GM23248 (cell line): ENCODE data around the gene FABP1. TPM values are rescaled to one million over a fixed set of nuclear protein-coding genes. Genes with fewer than 3 reads are reported as not detected.

Source experiments
- DNase-seq: peaks from one replicate; pipeline ENCODE4 v3.0.0-alpha.2; 2015
- H2AFZ ChIP-seq: fragments of 200-600 bp; sonication (generic); 2 replicates; pipeline ENCODE4 v1.6.1; 2016; ENCODE audit warnings: antibody characterized with exemption
- H3F3A ChIP-seq: fragments of 200-600 bp; sonication (generic); 2 replicates; pipeline ENCODE4 v1.6.1; 2016; ENCODE audit warnings: mild to moderate bottlenecking, antibody characterized with exemption, mixed run types; ENCODE audit not compliant: insufficient read depth
- H3K27ac ChIP-seq: fragments of 200-600 bp; sonication (generic); 2 replicates; pipeline ENCODE4 v1.5.1; 2016; ENCODE audit warnings: mild to moderate bottlenecking
- H3K27me3 ChIP-seq: fragments of 200-600 bp; sonication (generic); replicated peaks from 2 replicates; pipeline ENCODE4 v1.6.1; 2016; ENCODE audit warnings: mild to moderate bottlenecking; ENCODE audit not compliant: insufficient read depth
- H3K36me3 ChIP-seq: fragments of 200-600 bp; sonication (generic); 2 replicates; pipeline ENCODE4 v1.6.1; 2016; ENCODE audit warnings: low read depth, mild to moderate bottlenecking
- H3K4me1 ChIP-seq: fragments of 200-600 bp; sonication (generic); 2 replicates; pipeline ENCODE4 v1.6.1; 2016; ENCODE audit warnings: mild to moderate bottlenecking; ENCODE audit not compliant: insufficient read depth
- H3K4me2 ChIP-seq: fragments of 200-600 bp; sonication (generic); one replicate; pipeline ENCODE4 v1.6.1; 2016; ENCODE audit warnings: mild to moderate bottlenecking; ENCODE audit not compliant: unreplicated experiment
- H3K4me3 ChIP-seq: fragments of 200-600 bp; sonication (generic); 2 replicates; pipeline ENCODE4 v1.5.1; 2016; ENCODE audit warnings: mild to moderate bottlenecking
- H3K79me2 ChIP-seq: fragments of 200-600 bp; sonication (generic); 2 replicates; pipeline ENCODE4 v1.6.1; 2016; ENCODE audit warnings: mild to moderate bottlenecking; ENCODE audit not compliant: insufficient read depth
- H3K9ac ChIP-seq: fragments of 200-600 bp; sonication (generic); 2 replicates; pipeline ENCODE4 v1.6.1; 2016; ENCODE audit warnings: mild to moderate bottlenecking
- H3K9me2 ChIP-seq: fragments of 200-600 bp; sonication (generic); 2 replicates; pipeline ENCODE4 v1.6.1; 2016; ENCODE audit warnings: mixed run types, mild to moderate bottlenecking, moderate library complexity; ENCODE audit not compliant: insufficient read depth
- H3K9me3 ChIP-seq: fragments of 200-600 bp; sonication (generic); one replicate; pipeline ENCODE4 v1.6.1; 2017; ENCODE audit warnings: low read depth
- H4K20me1 ChIP-seq: fragments of 200-600 bp; sonication (generic); 2 replicates; pipeline ENCODE4 v1.6.0; 2016; ENCODE audit not compliant: insufficient read depth
- EZH2 ChIP-seq: fragments of 200-600 bp; sonication (generic); IDR thresholded peaks from 2 replicates; pipeline ENCODE4 v1.6.1; 2018; ENCODE audit warnings: antibody characterized with exemption, mild to moderate bottlenecking; ENCODE audit not compliant: insufficient read depth, poor library complexity, severe bottlenecking
- EZH2phosphoT487 ChIP-seq: fragments of 200-600 bp; sonication (generic); IDR thresholded peaks from 2 replicates; pipeline ENCODE4 v1.6.1; 2018; ENCODE audit warnings: antibody characterized with exemption, moderate library complexity, mild to moderate bottlenecking, low read depth; ENCODE audit not compliant: insufficient read depth
- WGBS, 2 experiments: methylation state at CpG; one replicate each; pipeline ENCODE4 v1.1.6; 2015 to 2017; ENCODE audit warnings: low lambda C conversion rate in 2 of 2, low coverage in 1 of 2; ENCODE audit errors: missing lambda C conversion rate in 2 of 2; 5-methylcytosine and 5-hydroxymethylcytosine counted together
- in situ Hi-C: fragments of 300-500 bp; cut with MboI; formaldehyde crosslinking; loops from 2 replicates; pipeline ENCODE4 v1.15.0; 2020
- microRNA-seq: library from miRNA; unstranded; fragments of <30 nt; microRNA quantifications from one replicate; pipeline ENCODE4, GENCODE V29; 2016; ENCODE audit warnings: borderline number of aligned reads
- polyA plus RNA-seq: library from polyadenylated mRNA; unstranded; fragments of >200 nt; fragmentation: Nextera tagmentation; extraction: Ambion mirVana; gene quantifications from 2 replicates; pipeline ENCODE4 v1.2.1, GENCODE V29; 2016
- small RNA-seq: library from RNA; depleted of rRNA; stranded (forward); fragments of <200 nt; gene quantifications from one replicate; pipeline ENCODE3, GENCODE V24; 2014; ENCODE audit warnings: low read depth, low replicate concordance
- total RNA-seq: library from RNA; depleted of rRNA; stranded (reverse); fragments of >200 nt; shearing (Covaris generic); gene quantifications from 2 replicates; pipeline ENCODE4 v1.2.3, GENCODE V29; 2014; rRNA removed

The FABP1 gene
- total and polyA plus RNA-seq, 2 experiments from 2014 or later, result not detected

GRCh38 chr2:88074854-88075292 lies 53.0 kb downstream of the FABP1 start:
- peaks cover 4% of the 10 kb centered on the region; the same call in 1 of the 2 replicates for H3F3A ChIP-seq
- no peak overlapping the region for H3K9ac ChIP-seq
- no peaks in the 10 kb centered on the region for H3K36me3 ChIP-seq
- peak; percentile 85 for DNase-seq
- H3K27me3 ChIP-seq, result no peaks in the 10 kb centered on the region
- no peak overlapping the region for H2AFZ ChIP-seq
- H3K4me1 ChIP-seq, result peaks cover 6% of the 10 kb centered on the region
- no peaks in the 10 kb centered on the region for H3K9me2 ChIP-seq
- H4K20me1 ChIP-seq, result no peaks in the 10 kb centered on the region
- no peaks in the 10 kb centered on the region for H3K9me3 ChIP-seq
- H3K27ac ChIP-seq, result no peak overlapping the region
- WGBS, 2 experiments, result 10 to 17% methylated on average over 4 of the region's 4 CpGs
- in situ Hi-C loops, result no loop called here
- no peak overlapping the region for H3K4me3 ChIP-seq
- TF ChIP-seq EZH2, result no peak
- TF ChIP-seq EZH2phosphoT487, result no peak
- H3K79me2 ChIP-seq, result no peaks in the 10 kb centered on the region
- no peak overlapping the region for H3K4me2 ChIP-seq

- TF ChIP-seq EZH2phosphoT487 (no peak), EZH2 (no peak)
- H3K9ac ChIP-seq, result no peak overlapping the region
- H3K9me2 ChIP-seq, result no peaks in the 10 kb centered on the region
- H3K4me3 ChIP-seq, result no peak overlapping the region
- no peak overlapping the region for H3K27ac ChIP-seq
- in situ Hi-C loops, result no loop called here
- no peak for DNase-seq
- H3K9me3 ChIP-seq, result no peaks in the 10 kb centered on the region
- no peaks in the 10 kb centered on the region for H3K79me2 ChIP-seq
- H3F3A ChIP-seq, result peaks cover 4% of the 10 kb centered on the region; the same call in 1 of the 2 replicates
- H2AFZ ChIP-seq, result no peak overlapping the region
- H4K20me1 ChIP-seq, result no peaks in the 10 kb centered on the region
- H3K36me3 ChIP-seq, result no peaks in the 10 kb centered on the region
- no peak overlapping the region for H3K4me2 ChIP-seq
- peaks cover 6% of the 10 kb centered on the region for H3K4me1 ChIP-seq
- no peaks in the 10 kb centered on the region for H3K27me3 ChIP-seq
Observed at GRCh38 chr2:88074150-88074549, 53.7 kb downstream of the FABP1 start.

Small RNA genes within 50 kb of the gene (microRNA-seq; reads per million reads assigned to microRNA genes)
- not detected for gene MIR4780

Small RNA genes within 50 kb of the gene (small RNA-seq; reads per million reads assigned to genes)
- gene MIR4780, result not detected

Other genes with a start within 250 kb of the FABP1 start
- not detected in 2 replicates for gene RNU2-63P, start 111.5 kb downstream of the FABP1 start, total RNA-seq
- gene RNU2-63P, start 111.5 kb downstream of the FABP1 start, polyA plus RNA-seq, result not detected in 2 replicates
- gene KRCC1, start 72.3 kb downstream of the FABP1 start, total RNA-seq, result 38.7 and 41.3 TPM in 2 replicates
- gene KRCC1, start 72.3 kb downstream of the FABP1 start, polyA plus RNA-seq, result 33.1 and 35.4 TPM in 2 replicates
- gene SMYD1, start 60.2 kb downstream of the FABP1 start, total RNA-seq, result not detected in 2 replicates
- gene SMYD1, start 60.2 kb downstream of the FABP1 start, polyA plus RNA-seq, result 0.09 TPM in 1 of 2 replicates, not detected in the other
- gene THNSL2, start 42.3 kb upstream of the FABP1 start, total RNA-seq, result 12.0 and 22.2 TPM in 2 replicates
- gene THNSL2, start 42.3 kb upstream of the FABP1 start, polyA plus RNA-seq, result 25.3 and 26.3 TPM in 2 replicates